Stimulated activated CD8-positive, alpha-beta memory T cell treated with anti-CD3 and anti-CD28 coated beads, Interleukin-4, amount 100 ng/mL, for 48 hours (primary cell): ENCODE measurements around the gene RIT1.

ENCODE experiments used
- DNase-seq: peaks from one replicate; pipeline ENCODE4 v3.0.0-alpha.2; 2020

The RIT1 gene

GRCh38 chr1:155888481-155888880 is 22.7 kb downstream of the RIT1 start:
- no peak for DNase-seq

- DNase-seq: no peak
Measured at GRCh38 chr1:155884982-155885381, 26.2 kb downstream of the RIT1 start.

GRCh38 chr1:155884031-155884960 is 26.9 kb downstream of the RIT1 start:
- DNase-seq: no peak

GRCh38 chr1:155882766-155883165 is 28.4 kb downstream of the RIT1 start:
- DNase-seq: no peak

GRCh38 chr1:155882235-155882634 is 28.9 kb downstream of the RIT1 start:
- no peak for DNase-seq

- no peak for DNase-seq
Measured at GRCh38 chr1:155880950-155881349, 30.2 kb downstream of the RIT1 start.

- no peak for DNase-seq
Measured at GRCh38 chr1:155880251-155880650, 30.9 kb downstream of the RIT1 start.

GRCh38 chr1:155877945-155878344 is 33.2 kb downstream of the RIT1 start:
- DNase-seq: no peak

GRCh38 chr1:155873860-155874259 is 37.3 kb downstream of the RIT1 start:
- DNase-seq: no peak

- no peak for DNase-seq
Measured at GRCh38 chr1:155872527-155872926, 38.6 kb downstream of the RIT1 start.

GRCh38 chr1:155871390-155871789 is 39.8 kb downstream of the RIT1 start:
- DNase-seq: no peak

- no peak for DNase-seq
Measured at GRCh38 chr1:155867766-155868165, 43.4 kb downstream of the RIT1 start.

- no peak for DNase-seq
Measured at GRCh38 chr1:155864393-155864792, 46.8 kb downstream of the RIT1 start.

- DNase-seq: no peak
Measured at GRCh38 chr1:155861896-155862295, 49.3 kb downstream of the RIT1 start.

- DNase-seq: no peak
Measured at GRCh38 chr1:155860970-155861510, 50.1 kb downstream of the RIT1 start.

- peak; percentile 80 for DNase-seq
Measured at GRCh38 chr1:155859881-155860871, 51.0 kb downstream of the RIT1 start.

- peak; percentile 98 for DNase-seq
Measured at GRCh38 chr1:155859234-155859829, 51.8 kb downstream of the RIT1 start, which contains the start of gene SYT11. TSS of gene SYT11 (plus strand) at chr1:155859567. CDS start at chr1:155859762, 195 bp downstream.

- peak; percentile 65 for DNase-seq
Measured at GRCh38 chr1:155858800-155859233, 52.3 kb downstream of the RIT1 start.

- DNase-seq: peak; percentile 91
Measured at GRCh38 chr1:155856975-155857930, 53.9 kb downstream of the RIT1 start, which contains the start of gene GON4L. TSS of gene GON4L (minus strand) at chr1:155857214. CDS start at chr1:155853780, 3,434 bp downstream.

GRCh38 chr1:155856257-155856974 is 54.7 kb downstream of the RIT1 start:
- no peak for DNase-seq
